ENCODE results near the gene CD300E.

The CD300E gene

DNA sequence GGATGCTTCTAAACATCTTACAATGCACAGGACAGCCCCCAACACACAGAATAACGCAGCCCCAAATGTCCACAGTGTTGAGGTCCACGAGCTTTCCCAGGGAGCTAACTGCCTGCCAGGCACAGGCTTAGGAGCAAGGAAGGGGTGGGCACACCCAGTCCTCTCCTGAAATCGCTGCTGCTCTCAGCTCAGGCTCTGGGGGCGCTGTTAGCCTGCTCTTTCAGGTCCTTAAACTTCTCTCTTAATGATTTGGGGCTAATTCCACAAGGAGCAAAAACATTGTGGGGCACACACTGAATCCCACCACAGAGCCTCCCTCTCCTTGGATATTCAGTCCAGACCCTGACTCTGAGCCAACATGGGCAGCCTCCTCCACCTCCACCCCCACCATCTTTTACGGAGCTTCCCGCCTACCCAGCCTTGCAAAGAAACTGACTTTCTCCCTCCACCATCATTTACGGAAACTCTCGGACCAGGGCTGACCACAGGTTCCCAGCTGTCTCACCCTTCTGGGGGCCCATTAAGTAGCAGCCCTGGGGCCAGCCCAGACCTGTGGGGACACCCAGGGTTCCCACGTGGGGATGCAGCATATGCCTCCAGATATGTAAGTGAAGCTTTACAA is 57.3 kb downstream of the CD300E start:
- DNase-seq (ENCODE audit: low read depth in 2 of 2) = no peak

DNA sequence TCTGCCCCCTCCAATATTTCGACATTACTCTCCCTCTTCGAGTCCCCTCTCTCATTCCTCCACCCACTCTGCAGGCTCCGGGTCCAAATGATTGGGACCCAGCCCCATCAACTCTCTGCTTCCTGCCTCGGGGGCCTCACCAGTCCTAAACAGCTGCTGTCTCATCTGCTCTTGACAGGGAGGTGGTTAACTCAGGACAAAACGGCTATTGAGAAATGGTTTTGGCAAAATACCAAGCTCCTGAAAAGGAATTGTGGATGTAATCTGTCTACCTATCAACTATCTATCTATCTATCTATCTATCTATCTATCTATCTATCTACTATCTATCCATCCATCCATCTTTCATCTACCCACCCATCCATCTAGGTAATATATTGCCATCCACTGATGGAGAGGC is 58.4 kb downstream of the CD300E start:
- no peak for DNase-seq (ENCODE audit: low read depth in 2 of 2)

DNA sequence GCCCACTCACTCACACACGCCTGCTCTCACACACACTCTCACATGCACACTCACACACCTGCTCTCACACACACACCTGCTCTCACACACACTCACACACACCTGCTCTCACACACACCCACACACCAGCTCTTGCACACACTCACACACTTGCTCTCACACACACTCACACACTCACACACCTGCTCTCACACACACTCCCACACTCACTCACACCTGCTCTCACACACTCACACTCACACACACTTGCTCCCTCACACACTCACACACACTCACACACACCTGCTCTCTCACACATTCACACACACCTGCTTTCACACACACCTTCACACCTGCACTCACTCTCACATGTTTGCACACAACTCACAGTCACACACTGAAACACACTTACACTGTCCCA is 60.2 kb downstream of the CD300E start:
- DNase-seq (ENCODE audit: low read depth in 2 of 2) = no peak

DNA sequence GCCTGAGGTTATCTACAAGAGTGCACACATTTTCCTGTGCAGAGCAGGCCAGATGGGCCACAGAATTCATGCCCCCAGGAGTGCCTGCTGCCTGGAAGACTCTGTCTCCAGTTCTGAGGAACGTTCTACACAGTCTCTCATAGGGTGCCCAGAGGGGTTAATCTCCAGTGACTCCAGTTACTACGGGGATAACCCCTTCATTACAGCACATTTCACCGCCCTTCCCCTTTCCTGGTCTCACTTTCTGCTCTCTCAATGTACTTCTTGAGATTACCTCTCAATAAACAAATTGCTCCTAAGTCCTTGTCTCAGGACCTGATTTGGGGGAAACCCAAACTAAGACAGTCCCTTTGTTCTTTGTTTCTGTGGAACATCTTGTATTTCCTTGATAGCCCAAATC is 62.0 kb downstream of the CD300E start:
- no peak for DNase-seq (ENCODE audit: low read depth in 2 of 2)

All from stimulated activated CD8-positive, alpha-beta memory T cell treated with anti-CD3 and anti-CD28 coated beads, Interleukin-7, amount 100 ng/mL, for 4 hours (primary cell).